GM18526 (cell line): ENCODE measurements around the gene LRP8.

Source experiments
- POLR2A ChIP-seq: IDR thresholded peaks from 3 replicates; pipeline ENCODE4 v1.6.1; 2011; ENCODE audit not compliant: insufficient read length; ENCODE audit errors: extremely low read depth

LRP8 gene

GRCh38 chr1:53337499-53337898 lies 9.6 kb upstream of the LRP8 start:
- TF ChIP-seq POLR2A: no peak

GRCh38 chr1:53336146-53336545 lies 8.3 kb upstream of the LRP8 start:
- no peak for TF ChIP-seq POLR2A

GRCh38 chr1:53335661-53336060 lies 7.8 kb upstream of the LRP8 start:
- no peak for TF ChIP-seq POLR2A

- no peak for TF ChIP-seq POLR2A
Measured at GRCh38 chr1:53334781-53335180, 6.9 kb upstream of the LRP8 start.

GRCh38 chr1:53334312-53334711 lies 6.4 kb upstream of the LRP8 start:
- TF ChIP-seq POLR2A: no peak

GRCh38 chr1:53332833-53333232 lies 5.0 kb upstream of the LRP8 start:
- no peak for TF ChIP-seq POLR2A

- TF ChIP-seq POLR2A: no peak
Measured at GRCh38 chr1:53332186-53332564, 4.3 kb upstream of the LRP8 start.

GRCh38 chr1:53331446-53332185 lies 3.7 kb upstream of the LRP8 start:
- no peak for TF ChIP-seq POLR2A

- no peak for TF ChIP-seq POLR2A
Measured at GRCh38 chr1:53330819-53331218, 2.9 kb upstream of the LRP8 start.

GRCh38 chr1:53328541-53329499 lies 950 bp upstream of the LRP8 start:
- TF ChIP-seq POLR2A: peak; percentile 10

- no peak for TF ChIP-seq POLR2A
Measured at GRCh38 chr1:53327182-53327913, 522 bp downstream of the LRP8 start.

- peak; percentile 6 for TF ChIP-seq POLR2A
Measured at GRCh38 chr1:53326598-53327181, 1.2 kb downstream of the LRP8 start.

GRCh38 chr1:53326088-53326597 lies 1.7 kb downstream of the LRP8 start:
- TF ChIP-seq POLR2A: peak; percentile 75

- TF ChIP-seq POLR2A: no peak
Measured at GRCh38 chr1:53325326-53326087, 2.4 kb downstream of the LRP8 start.
